IPS-18a (cell line): ENCODE measurements around the gene RIT2.

Source experiments
- H3K27ac ChIP-seq: one replicate; pipeline ENCODE4 v1.5.1; 2013; ENCODE audit warnings: low read length
- H3K27me3 ChIP-seq: one replicate; pipeline ENCODE4 v1.6.1; 2013; ENCODE audit warnings: mild to moderate bottlenecking, low read length; ENCODE audit not compliant: control insufficient read depth, insufficient read depth
- H3K36me3 ChIP-seq: one replicate; pipeline ENCODE4 v1.6.1; 2013; ENCODE audit warnings: low read depth, low read length; ENCODE audit not compliant: control insufficient read depth
- H3K4me1 ChIP-seq: one replicate; pipeline ENCODE4 v1.6.1; 2013; ENCODE audit warnings: low read depth, low read length; ENCODE audit not compliant: control insufficient read depth
- H3K4me3 ChIP-seq: one replicate; pipeline ENCODE4 v1.5.1; 2013; ENCODE audit warnings: low read length
- H3K9ac ChIP-seq: one replicate; pipeline ENCODE4 v1.6.1; 2013; ENCODE audit warnings: mild to moderate bottlenecking, low read length, moderate library complexity
- H3K9me3 ChIP-seq: one replicate; pipeline ENCODE4 v1.6.1; 2013; ENCODE audit warnings: low read depth, low read length; ENCODE audit not compliant: control insufficient read depth

RIT2 gene

DNA sequence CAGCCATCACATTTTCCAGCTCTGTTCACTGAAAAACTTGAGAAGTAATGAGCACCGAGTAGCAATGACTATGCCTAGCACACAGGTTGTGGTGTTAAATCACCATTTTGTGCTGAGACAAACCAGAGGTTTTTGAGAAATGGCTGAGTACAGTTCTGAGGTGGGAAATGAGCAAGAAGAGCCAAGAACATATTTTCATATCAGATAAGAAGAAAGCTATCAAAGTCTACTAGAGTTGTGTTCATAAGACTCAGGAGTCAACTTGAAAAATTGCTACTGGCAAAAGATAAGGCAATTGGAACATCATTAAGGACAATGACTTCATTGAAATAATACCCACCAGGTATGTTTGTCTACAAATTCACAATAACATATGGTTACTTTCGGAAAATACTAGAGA is 108.1 kb downstream of the RIT2 start:
- Histone ChIP-seq H3K36me3 (no peaks in the 10 kb centered on the region), H3K27ac (no peak overlapping the region), H3K9ac (no peak overlapping the region), H3K27me3 (no peaks in the 10 kb centered on the region), H3K9me3 (no peaks in the 10 kb centered on the region), H3K4me1 (peaks cover 13% of the 10 kb centered on the region), H3K4me3 (no peak overlapping the region)

DNA sequence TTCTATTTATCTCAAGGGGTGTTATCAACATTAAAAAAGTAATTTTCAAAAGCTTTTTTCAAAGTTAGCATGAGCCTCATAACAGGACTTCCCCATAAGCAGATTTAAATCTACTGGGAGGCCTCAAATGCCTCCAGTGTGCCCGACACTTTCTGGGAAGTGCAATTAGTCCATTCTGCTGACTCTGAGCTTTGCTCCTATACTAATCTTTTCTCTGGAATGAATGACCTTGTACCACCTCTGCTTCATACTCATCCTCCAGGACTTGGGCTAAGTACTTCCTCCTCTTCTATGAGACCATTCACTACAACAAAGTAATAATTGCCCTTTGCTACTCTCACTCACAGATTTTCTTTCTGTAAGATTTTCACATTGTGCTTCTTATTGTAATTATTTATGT is 111.1 kb downstream of the RIT2 start:
- H3K27ac ChIP-seq, result no peak overlapping the region
- H3K4me1 ChIP-seq, result peaks cover 9% of the 10 kb centered on the region
- H3K4me3 ChIP-seq, result no peak overlapping the region
- no peak overlapping the region for H3K9ac ChIP-seq
- no peaks in the 10 kb centered on the region for H3K27me3 ChIP-seq
- no peaks in the 10 kb centered on the region for H3K9me3 ChIP-seq
- H3K36me3 ChIP-seq, result no peaks in the 10 kb centered on the region

DNA sequence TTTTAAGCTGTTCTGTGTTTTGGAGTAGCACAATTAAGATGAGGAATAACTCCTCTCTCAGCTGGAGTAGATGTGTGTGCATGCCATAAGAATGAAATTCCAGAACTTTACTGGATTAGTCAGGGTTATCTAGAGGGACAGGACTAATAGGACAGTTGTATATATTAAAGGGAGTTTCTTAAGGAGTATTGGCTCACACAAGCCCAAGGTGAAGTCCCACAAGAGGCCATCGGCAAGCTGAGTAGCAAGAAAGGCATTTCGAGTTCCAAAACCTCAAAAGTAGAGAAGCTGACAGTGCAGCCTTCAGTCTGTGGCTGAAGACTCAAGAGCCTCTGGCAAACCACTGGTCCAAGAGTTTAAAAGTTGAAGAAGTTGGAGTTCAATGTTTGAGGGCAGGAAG is 113.7 kb downstream of the RIT2 start:
- no peaks in the 10 kb centered on the region for H3K27me3 ChIP-seq
- H3K9me3 ChIP-seq, result no peaks in the 10 kb centered on the region
- no peak overlapping the region for H3K9ac ChIP-seq
- H3K4me1 ChIP-seq, result peaks cover 15% of the 10 kb centered on the region
- H3K27ac ChIP-seq, result no peak overlapping the region
- H3K36me3 ChIP-seq, result no peaks in the 10 kb centered on the region
- H3K4me3 ChIP-seq, result no peak overlapping the region

DNA sequence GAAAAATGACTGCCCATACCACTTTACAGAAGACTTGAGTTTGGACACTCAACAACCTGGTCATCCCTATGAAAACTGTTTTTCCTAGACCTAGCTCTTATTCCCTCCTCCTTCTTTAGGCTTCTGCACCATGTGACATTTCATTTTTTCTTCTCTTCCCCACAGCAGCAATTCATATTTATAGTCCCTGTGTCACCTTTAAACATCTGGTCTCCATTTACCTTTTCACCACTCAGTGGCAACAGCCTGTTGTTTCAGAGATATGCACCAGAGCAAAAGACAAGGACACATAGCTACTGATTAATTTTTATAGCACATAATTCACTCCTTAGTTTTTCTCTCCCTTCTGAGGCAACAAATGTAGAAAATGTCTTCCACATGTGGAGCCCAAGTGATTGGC is 118.7 kb downstream of the RIT2 start:
- Histone ChIP-seq H3K9me3 (no peaks in the 10 kb centered on the region), H3K4me3 (no peak overlapping the region), H3K4me1 (peaks cover 9% of the 10 kb centered on the region), H3K27ac (no peak overlapping the region), H3K9ac (no peak overlapping the region), H3K27me3 (no peaks in the 10 kb centered on the region), H3K36me3 (no peaks in the 10 kb centered on the region)

DNA sequence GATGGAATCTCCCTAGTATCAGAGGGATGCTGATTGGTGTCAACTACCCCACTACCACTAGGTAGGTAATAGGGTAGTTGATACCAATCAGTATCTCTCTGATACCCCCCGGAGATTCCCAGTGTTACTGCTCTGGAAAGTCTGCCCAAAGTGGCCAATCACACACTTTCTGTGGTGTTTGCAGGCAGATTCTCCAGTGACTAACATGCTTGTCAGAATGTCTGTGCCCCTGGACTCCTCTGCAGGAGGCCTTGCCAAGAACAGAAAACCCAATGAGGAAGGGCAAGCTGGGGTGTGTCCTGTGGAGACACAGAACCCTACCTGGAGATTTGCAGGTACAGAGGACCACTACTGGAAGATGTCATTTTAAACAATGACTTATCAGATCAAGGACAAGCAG is 135.1 kb downstream of the RIT2 start:
- no peaks in the 10 kb centered on the region for H3K36me3 ChIP-seq
- H3K4me1 ChIP-seq, result peaks cover 7% of the 10 kb centered on the region
- no peak overlapping the region for H3K4me3 ChIP-seq
- H3K9ac ChIP-seq, result no peak overlapping the region
- no peaks in the 10 kb centered on the region for H3K27me3 ChIP-seq
- H3K27ac ChIP-seq, result no peak overlapping the region
- H3K9me3 ChIP-seq, result no peaks in the 10 kb centered on the region

DNA sequence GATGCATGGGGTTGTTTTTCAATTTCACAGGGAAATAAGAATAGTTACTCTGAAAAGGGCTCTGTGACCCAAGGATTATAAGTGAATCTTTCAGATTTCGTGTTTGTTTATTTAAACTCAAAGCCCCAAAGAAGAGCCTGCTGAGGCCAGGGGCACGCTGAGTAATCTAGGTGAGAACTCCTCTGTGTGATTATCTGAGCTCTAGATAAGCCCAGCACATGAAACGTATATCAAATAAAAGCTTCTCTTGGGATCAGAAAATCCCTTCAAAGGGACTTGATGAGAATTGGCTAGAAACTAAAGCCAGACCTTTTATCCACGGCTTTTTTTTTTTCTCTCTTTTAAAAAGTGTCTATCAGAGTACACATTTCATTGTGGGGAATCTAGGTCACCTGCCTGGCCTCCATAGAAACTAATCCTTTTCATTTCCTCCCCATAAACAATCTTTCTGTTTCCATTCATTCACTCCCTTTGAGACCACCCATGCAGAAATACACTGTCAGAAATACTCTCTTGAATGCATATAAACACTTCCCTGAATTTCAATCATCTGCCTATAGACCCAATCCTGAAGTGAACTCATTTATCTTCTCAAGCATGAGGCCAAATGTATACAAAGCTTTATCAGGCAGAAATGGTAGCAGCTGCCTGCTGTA is 137.4 kb downstream of the RIT2 start:
- no peaks in the 10 kb centered on the region for H3K27me3 ChIP-seq
- no peak overlapping the region for H3K4me3 ChIP-seq
- H3K4me1 ChIP-seq, result peaks cover 7% of the 10 kb centered on the region
- H3K9ac ChIP-seq, result no peak overlapping the region
- H3K36me3 ChIP-seq, result no peaks in the 10 kb centered on the region
- no peak overlapping the region for H3K27ac ChIP-seq
- no peaks in the 10 kb centered on the region for H3K9me3 ChIP-seq

DNA sequence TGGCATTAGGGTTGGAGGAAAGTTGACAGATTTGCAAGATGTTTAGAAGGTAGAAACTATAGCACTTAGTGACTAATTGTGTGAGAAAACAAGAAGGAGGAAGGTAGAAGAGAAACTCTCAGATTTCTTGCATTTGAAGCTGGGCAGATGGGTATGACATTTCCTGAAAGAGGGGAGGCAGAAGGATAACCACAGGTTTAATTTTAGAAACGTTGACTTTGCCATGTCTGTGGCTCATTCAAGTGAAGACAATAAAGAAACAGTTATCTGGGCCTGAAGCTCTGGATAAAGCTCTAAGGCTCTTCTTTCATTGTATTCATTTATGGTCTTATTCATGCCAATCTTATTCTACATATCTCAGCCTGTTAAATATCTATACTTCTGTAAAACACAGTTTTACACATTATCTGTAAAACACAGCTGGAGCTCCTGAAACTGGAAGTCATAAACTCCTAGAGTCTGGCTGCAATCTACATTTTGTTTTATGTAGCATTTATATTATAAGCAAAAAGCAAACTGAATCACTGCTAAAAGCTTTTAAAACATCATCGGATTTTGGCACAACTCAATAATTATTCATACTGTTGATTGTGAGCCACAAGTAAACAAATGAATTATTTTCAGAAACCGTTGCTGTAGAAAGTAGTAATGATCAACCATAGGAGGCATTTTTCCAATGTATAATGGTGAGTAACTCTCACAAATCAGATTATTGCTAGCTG is 138.5 kb downstream of the RIT2 start:
- Histone ChIP-seq H3K9ac (no peak overlapping the region), H3K4me1 (peaks cover 7% of the 10 kb centered on the region), H3K4me3 (no peak overlapping the region), H3K27ac (no peak overlapping the region), H3K36me3 (no peaks in the 10 kb centered on the region), H3K27me3 (no peaks in the 10 kb centered on the region), H3K9me3 (no peaks in the 10 kb centered on the region)

DNA sequence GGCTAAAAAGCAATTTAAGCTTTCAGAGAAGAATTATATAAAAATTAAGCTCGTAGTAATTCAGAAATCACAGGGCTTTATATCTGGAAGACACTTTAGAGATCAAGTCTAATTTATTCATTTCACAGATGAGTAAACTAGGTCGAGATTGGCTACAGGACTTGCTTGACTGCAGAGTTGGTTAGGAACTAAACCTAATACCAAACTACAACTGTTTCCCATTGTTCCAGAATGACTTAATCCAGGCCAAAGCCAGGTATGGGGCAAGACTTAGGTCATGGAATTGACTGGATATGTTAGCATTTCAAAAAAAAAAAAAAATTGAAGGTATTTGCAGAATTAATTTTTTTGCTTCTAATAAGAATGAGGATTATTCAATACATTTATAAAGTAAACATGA is 146.1 kb downstream of the RIT2 start:
- H3K9ac ChIP-seq, result no peak overlapping the region
- H3K36me3 ChIP-seq, result no peaks in the 10 kb centered on the region
- H3K27ac ChIP-seq, result no peak overlapping the region
- no peak overlapping the region for H3K4me3 ChIP-seq
- H3K4me1 ChIP-seq, result no peaks in the 10 kb centered on the region
- H3K9me3 ChIP-seq, result no peaks in the 10 kb centered on the region
- no peaks in the 10 kb centered on the region for H3K27me3 ChIP-seq

DNA sequence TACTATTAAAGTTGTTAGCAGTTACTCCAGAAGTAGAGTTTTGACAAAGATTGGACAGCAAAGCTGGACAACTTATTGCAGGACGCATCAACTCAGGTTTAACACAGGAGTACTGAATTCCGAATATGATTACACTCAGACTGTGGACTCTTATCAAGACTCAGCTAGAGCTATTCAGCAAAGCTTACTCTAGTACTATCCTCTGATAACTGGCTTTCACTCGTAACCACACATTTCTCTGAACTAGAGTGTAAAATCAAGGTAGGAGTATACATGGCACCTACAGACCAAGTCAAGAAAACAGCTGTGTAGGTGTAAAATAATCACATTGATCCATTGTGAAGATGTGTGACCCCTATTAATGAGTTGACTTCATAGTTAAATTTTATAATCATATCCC is 154.2 kb downstream of the RIT2 start:
- Histone ChIP-seq H3K9me3 (no peaks in the 10 kb centered on the region), H3K4me1 (peaks cover 5% of the 10 kb centered on the region), H3K9ac (no peak overlapping the region), H3K27ac (no peak overlapping the region), H3K4me3 (no peak overlapping the region), H3K36me3 (no peaks in the 10 kb centered on the region), H3K27me3 (no peaks in the 10 kb centered on the region)

DNA sequence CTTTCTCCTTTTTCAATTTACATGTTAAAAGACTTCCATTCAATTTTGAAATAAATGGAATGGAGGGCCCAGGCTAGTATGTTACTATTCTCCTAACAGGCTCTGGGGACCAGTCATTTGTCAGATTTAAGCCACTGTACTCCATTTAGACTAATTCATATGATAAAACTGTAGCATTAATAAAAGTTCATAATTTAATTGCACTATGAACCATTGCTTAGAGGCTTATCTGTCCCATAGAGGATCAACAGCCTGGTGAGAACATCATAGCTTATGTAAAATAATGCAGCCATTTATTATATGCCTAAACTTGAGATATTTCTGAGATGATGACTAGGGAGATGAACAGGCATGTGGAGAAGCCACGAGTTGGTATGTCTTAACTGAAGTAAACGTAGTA is 156.0 kb downstream of the RIT2 start:
- Histone ChIP-seq H3K4me3 (no peak overlapping the region), H3K27ac (no peak overlapping the region), H3K27me3 (no peaks in the 10 kb centered on the region), H3K36me3 (no peaks in the 10 kb centered on the region), H3K4me1 (peaks cover 5% of the 10 kb centered on the region), H3K9ac (no peak overlapping the region), H3K9me3 (no peaks in the 10 kb centered on the region)

DNA sequence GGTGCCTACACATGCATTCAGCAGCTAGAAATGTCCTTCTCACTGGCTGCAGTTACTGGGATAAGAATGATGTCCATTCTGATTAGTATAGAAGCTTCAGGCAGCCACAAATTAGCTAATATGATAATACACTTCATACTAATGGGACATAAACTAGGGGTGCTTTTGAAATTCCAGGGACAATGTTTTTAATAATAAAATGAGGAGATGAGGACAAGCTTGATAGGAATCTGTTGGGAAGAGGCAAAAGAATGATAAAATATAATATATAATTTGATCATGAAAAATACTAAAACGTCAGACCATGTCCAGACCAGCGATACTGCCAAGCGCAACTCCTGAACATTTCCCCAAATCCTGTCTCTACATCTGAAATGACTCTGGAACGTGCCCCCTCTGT is 157.1 kb downstream of the RIT2 start:
- H3K4me1 ChIP-seq, result peaks cover 5% of the 10 kb centered on the region
- H3K9ac ChIP-seq, result no peak overlapping the region
- H3K36me3 ChIP-seq, result no peaks in the 10 kb centered on the region
- no peaks in the 10 kb centered on the region for H3K9me3 ChIP-seq
- no peak overlapping the region for H3K27ac ChIP-seq
- H3K4me3 ChIP-seq, result no peak overlapping the region
- H3K27me3 ChIP-seq, result no peaks in the 10 kb centered on the region

DNA sequence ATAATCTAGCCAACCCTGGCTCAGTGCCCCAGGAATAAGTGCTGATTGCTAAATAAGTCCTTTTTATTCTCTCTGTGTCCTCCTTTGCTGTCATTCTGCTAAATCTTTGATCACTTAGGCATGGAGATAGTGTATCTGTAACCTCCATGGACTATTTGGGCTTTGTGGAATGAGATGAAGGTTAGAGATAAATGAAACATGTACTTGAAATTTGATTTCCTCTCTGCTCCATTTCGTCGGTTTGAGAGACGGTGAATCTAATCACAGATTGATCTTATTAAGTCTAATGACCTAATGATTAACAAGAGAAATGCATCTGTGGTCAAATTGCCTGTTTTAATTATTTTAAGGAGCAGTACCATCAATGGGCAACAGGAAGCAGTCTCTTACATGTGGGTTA is 159.2 kb downstream of the RIT2 start:
- Histone ChIP-seq H3K27me3 (no peaks in the 10 kb centered on the region), H3K4me3 (no peak overlapping the region), H3K9me3 (no peaks in the 10 kb centered on the region), H3K9ac (no peak overlapping the region), H3K27ac (no peak overlapping the region), H3K36me3 (no peaks in the 10 kb centered on the region), H3K4me1 (no peaks in the 10 kb centered on the region)
